HG02840 (cell line): ENCODE data around the gene WDR49.

Experiments
- ATAC-seq: cut with Tn5 transposase; IDR thresholded peaks from one replicate; pipeline ENCODE4 v1.9.1; 2021; ENCODE audit warnings: mild to moderate bottlenecking, moderate library complexity, moderate number of reproducible peaks; ENCODE audit not compliant: unreplicated experiment, low FRiP score

The WDR49 gene

GRCh38 chr3:167493244-167493643 is 160.5 kb downstream of the WDR49 start:
- ATAC-seq, result no peak

DNA sequence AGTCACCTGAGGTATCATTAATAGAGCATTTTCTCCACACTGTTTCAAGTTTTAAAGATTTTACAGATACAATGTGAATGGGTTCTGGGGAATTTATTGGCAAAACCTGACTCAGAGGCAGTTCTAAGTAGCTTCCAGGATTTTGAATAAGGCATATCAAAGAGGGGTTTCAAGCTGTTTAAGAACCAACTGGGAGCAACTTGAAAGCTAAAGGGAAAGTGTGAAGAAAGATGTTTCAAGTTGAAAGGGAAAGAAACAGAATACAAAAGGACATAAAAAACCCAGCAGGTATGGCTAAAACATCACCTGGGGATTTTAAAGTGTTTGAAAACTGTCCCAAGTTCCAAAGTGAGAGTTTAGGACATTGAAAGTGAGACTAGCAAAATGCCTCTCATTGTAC is 162.1 kb downstream of the WDR49 start:
- no peak for ATAC-seq

GRCh38 chr3:167489571-167489970 is 164.2 kb downstream of the WDR49 start:
- no peak for ATAC-seq

GRCh38 chr3:167487556-167487955 is 166.2 kb downstream of the WDR49 start:
- ATAC-seq, result no peak

- ATAC-seq, result no peak
Observed at GRCh38 chr3:167484551-167484950, 169.2 kb downstream of the WDR49 start.

GRCh38 chr3:167483708-167484475 is 169.8 kb downstream of the WDR49 start:
- no peak for ATAC-seq

- no peak for ATAC-seq
Observed at GRCh38 chr3:167481164-167481563, 172.6 kb downstream of the WDR49 start.

DNA sequence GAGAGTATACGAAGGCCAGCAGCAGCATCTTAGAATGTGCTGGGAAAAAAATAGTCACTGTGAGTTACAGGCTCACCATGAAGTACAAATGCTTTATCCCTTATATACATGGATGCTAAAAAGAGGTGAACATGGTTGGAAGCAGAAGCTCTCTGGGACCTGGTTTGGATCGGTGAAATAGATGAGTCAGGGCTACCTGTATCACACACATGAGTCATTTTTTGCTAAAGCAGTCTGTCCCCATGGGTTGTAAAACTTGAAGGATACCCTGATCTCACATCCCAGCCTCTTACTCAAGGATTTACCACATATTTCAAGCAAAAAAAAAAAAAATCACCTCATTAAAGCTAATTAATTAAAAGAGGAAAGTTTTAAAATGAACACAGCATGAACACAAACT is 173.0 kb downstream of the WDR49 start:
- no peak for ATAC-seq

DNA sequence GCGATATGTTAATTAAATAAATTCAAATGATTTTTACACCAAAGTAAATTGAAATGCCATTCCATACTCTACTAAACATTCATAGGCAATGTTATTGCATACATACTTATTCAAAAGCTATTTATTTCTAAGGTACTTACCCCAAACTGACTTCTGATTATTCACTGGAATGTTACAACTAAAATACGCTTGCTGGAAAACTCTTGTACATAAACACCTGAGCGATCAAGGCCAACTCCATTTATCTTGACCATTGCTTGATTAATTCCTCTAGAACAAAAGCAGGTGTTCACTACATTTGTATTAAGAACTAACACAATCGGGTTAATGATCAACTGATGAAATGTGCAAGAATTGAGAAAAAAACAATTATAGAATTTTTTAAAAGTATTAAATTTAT is 179.9 kb downstream of the WDR49 start, which contains the start of gene SERPINI2:
Gene SERPINI2 (minus strand): TSS at position 180 of the 400 bp plus-strand sequence. CDS start 2,208 bp downstream, outside the sequence.
- no peak for ATAC-seq

- ATAC-seq, result no peak
Observed at GRCh38 chr3:167469381-167469780, 184.4 kb downstream of the WDR49 start.

GRCh38 chr3:167467848-167468611 is 185.7 kb downstream of the WDR49 start:
- ATAC-seq, result no peak

DNA sequence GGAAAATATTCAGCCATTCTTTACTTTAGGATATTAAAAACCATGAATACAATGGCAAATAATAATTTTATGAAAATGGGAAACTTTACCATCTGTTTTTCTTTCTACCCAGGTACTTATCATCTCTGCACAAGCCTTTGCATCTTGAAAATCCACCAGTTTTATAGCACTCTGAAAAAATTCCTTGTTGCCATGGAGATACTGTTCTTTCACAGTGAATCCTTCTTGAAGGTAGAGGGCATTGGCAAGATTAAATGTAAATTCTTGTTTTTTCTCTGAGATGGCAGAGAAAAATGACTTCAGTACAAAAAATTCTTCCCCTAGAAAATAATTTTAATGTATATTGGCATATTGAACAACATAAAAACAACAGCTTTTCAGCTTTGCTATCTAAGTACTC is 186.8 kb downstream of the WDR49 start:
- ATAC-seq, result no peak

- ATAC-seq, result no peak
Observed at GRCh38 chr3:167456157-167456799, 197.5 kb downstream of the WDR49 start.

DNA sequence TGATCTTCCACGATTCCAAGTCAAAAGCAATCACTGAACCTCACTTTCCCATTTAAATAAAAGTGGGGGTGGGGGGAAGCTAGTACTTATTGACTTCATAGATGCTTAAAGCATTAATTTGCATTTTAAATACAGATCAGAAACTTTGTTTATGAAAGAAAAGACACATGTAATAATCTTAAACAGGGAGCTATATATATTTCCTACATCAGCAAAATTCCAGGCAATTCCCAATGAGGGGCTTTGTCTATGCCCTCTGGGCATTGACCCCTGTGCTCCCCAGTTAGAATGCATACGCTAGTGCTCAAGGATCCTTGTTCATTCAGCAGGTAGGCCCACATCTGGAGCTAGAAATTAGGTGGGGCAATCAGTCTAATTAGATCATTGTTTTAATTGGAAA is 199.9 kb downstream of the WDR49 start:
- ATAC-seq, result no peak

DNA sequence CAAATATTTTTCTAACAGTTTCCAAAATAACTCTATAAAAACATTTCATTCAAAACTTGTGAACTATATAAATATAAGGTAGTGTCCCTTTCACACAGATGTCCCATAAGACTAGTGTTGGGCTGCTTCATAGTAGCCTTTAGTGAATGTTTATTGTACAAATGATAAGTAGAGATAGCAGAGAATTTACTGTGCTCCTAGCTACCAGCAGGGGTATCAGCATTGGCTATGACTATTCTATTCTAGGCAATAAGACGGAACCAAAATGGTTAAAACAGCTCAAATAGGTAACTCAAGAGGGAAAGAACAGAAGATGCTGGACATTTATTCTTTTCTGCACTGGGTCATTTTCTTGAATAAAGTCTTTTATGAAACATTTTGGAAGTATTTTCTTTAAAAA is 202.5 kb downstream of the WDR49 start:
- ATAC-seq, result no peak

- ATAC-seq, result no peak
Observed at GRCh38 chr3:167450675-167451074, 203.1 kb downstream of the WDR49 start.

GRCh38 chr3:167450195-167450594 is 203.5 kb downstream of the WDR49 start:
- no peak for ATAC-seq

GRCh38 chr3:167445491-167445890 is 208.3 kb downstream of the WDR49 start:
- ATAC-seq, result no peak

GRCh38 chr3:167441256-167441655 is 212.5 kb downstream of the WDR49 start:
- ATAC-seq, result no peak

GRCh38 chr3:167437428-167438139 is 216.2 kb downstream of the WDR49 start:
- ATAC-seq, result no peak
